K562 (cell line): ENCODE results near the gene PAQR8. TPM values are rescaled to one million over a fixed set of nuclear protein-coding genes. Genes with fewer than 3 reads are reported as not detected.

ENCODE experiments used
- ATAC-seq: fragments of 200-7000 bp; cut with Tn5 transposase; 3 replicates; pipeline ENCODE4 v1.9.1; 2020; ENCODE audit warnings: moderate library complexity
- BruUV-seq: library from RNA; stranded (reverse); fragments of 400-500 nt; replicated peaks from 2 replicates; lab custom pipeline; 2021; lab: Mats Ljungman, UMichigan
- CTCF ChIA-PET: fragments of 300-600 bp; formaldehyde crosslinking; extraction: SDS; loops from one replicate; lab custom pipeline; 2021; ENCODE audit warnings: low intra/inter-chr PET ratio; lab: Yijun Ruan, JAX
- POLR2A ChIA-PET: fragments of 300-600, 350-650 bp; sonication (Branson Sonifier 250); formaldehyde crosslinking; extraction: SDS; loops from one replicate; lab custom pipeline; 2021; ENCODE audit warnings: antibody characterized with exemption, inconsistent platforms; lab: Yijun Ruan, JAX
- DNase-seq, 4 experiments: peaks; one replicate each; pipeline versions ENCODE4 v3.0.0 to v3.0.0-alpha.2; 2011 to 2018; ENCODE audit warnings: low spot score in 3 of 4, mixed read lengths in 3 of 4; ENCODE audit errors: extremely low read depth in 1 of 4
- FAIRE-seq: peaks from 2 replicates; lab custom pipeline; 2011; peaks lifted over from hg19 to GRCh38; lab: Jason Lieb, UNC
- H2AFZ ChIP-seq: 2 replicates; pipeline ENCODE4 v1.6.0; 2011; ENCODE audit warnings: low read depth, low read length, control low read depth, inconsistent platforms
- H3K27ac ChIP-seq: fragments of 200-600 bp; 3 replicates; pipeline ENCODE4 v1.8.0; 2011; ENCODE audit warnings: low read depth, mild to moderate bottlenecking, control low read depth, inconsistent platforms, low read length, moderate library complexity, mixed read lengths; ENCODE audit errors: extremely low read depth
- H3K27me3 ChIP-seq, 2 experiments: fragments of 300-600 bp in 1 of 2; 2 replicates in 1 of 2; 3 replicates in 1 of 2; pipeline versions ENCODE4 v1.6.0 to v1.8.0; 2011; ENCODE audit warnings: inconsistent platforms in 2 of 2, low read length in 2 of 2, mild to moderate bottlenecking in 1 of 2, mixed read lengths in 1 of 2, moderate library complexity in 1 of 2; ENCODE audit not compliant: control insufficient read depth in 2 of 2, insufficient read depth in 2 of 2
- H3K36me3 ChIP-seq: fragments of 300-600 bp; 3 replicates; pipeline ENCODE4 v1.8.0; 2011; ENCODE audit warnings: mild to moderate bottlenecking, low read length, inconsistent platforms; ENCODE audit not compliant: control insufficient read depth, insufficient read depth
- H3K4me1 ChIP-seq, 2 experiments: fragments of 200-600 bp in 1 of 2; replicated peaks in 1 of 2; 2 replicates in 1 of 2; 3 replicates in 1 of 2; pipeline versions ENCODE4 v1.5.1 to v1.8.0; 2011; ENCODE audit warnings: inconsistent platforms in 2 of 2, low read length in 2 of 2, mild to moderate bottlenecking in 1 of 2, mixed read lengths in 1 of 2, moderate library complexity in 1 of 2; ENCODE audit not compliant: control insufficient read depth in 2 of 2, insufficient read depth in 2 of 2
- H3K4me2 ChIP-seq: 2 replicates; pipeline ENCODE4 v1.6.1; 2011; ENCODE audit warnings: low read length, control low read depth, inconsistent platforms, mixed read lengths; ENCODE audit not compliant: insufficient read depth
- H3K4me3 ChIP-seq: fragments of 200-600 bp; sonication (generic), shearing (Covaris generic); 2 replicates; pipeline ENCODE4 v1.5.1; 2016; ENCODE audit warnings: control low read depth, inconsistent platforms
- H3K79me2 ChIP-seq: fragments of 200-600 bp; 3 replicates; pipeline ENCODE4 v1.8.0; 2011; ENCODE audit warnings: low read length, inconsistent platforms; ENCODE audit not compliant: control insufficient read depth, insufficient read depth
- H3K9ac ChIP-seq, 2 experiments: 2 replicates each; pipeline versions ENCODE4 v1.6.0 to v1.6.1; 2011; ENCODE audit warnings: low read depth in 2 of 2, low read length in 2 of 2, control low read depth in 1 of 2, inconsistent platforms in 1 of 2, mild to moderate bottlenecking in 1 of 2, mixed read lengths in 1 of 2; ENCODE audit not compliant: insufficient read depth in 1 of 2
- H3K9me1 ChIP-seq: one replicate; pipeline ENCODE4 v1.6.0; 2011; ENCODE audit warnings: inconsistent platforms, mild to moderate bottlenecking, low read length, moderate library complexity; ENCODE audit not compliant: control insufficient read depth, insufficient read depth
- H3K9me3 ChIP-seq: replicated peaks from 2 replicates; pipeline ENCODE4 v1.5.1; 2011; ENCODE audit warnings: low read depth, low read length, inconsistent platforms; ENCODE audit not compliant: control insufficient read depth, insufficient read depth
- H4K20me1 ChIP-seq: replicated peaks from 2 replicates; pipeline ENCODE4 v1.6.1; 2011; ENCODE audit warnings: low read length, inconsistent platforms, mixed read lengths; ENCODE audit not compliant: control insufficient read depth, insufficient read depth
- CBX8 ChIP-seq: fragments of 200-600 bp; sonication (generic); IDR thresholded peaks from 2 replicates; pipeline ENCODE4 v1.6.1; 2012; ENCODE audit warnings: borderline replicate concordance, mixed run types, low read depth, mild to moderate bottlenecking, moderate library complexity, mixed read lengths, low read length, control low read depth, inconsistent platforms; ENCODE audit not compliant: poor library complexity, severe bottlenecking; ENCODE audit errors: extremely low read depth
- HDAC6 ChIP-seq: IDR thresholded peaks from 2 replicates; pipeline ENCODE4 v1.6.1; 2012; ENCODE audit warnings: low read depth, mild to moderate bottlenecking, control low read depth, inconsistent platforms, low read length, moderate library complexity
- HDGF ChIP-seq: fragments of 450-650 bp; IDR thresholded peaks from 2 replicates; pipeline ENCODE4 v1.6.1; 2016
- KDM4B ChIP-seq, 2 experiments: fragments of 450-650 bp in 1 of 2; sonication (generic) in 1 of 2; IDR thresholded peaks; 2 replicates each; pipeline ENCODE4 v1.6.1; 2016 to 2017; ENCODE audit warnings: borderline replicate concordance in 2 of 2, antibody characterized with exemption in 1 of 2, low read depth in 1 of 2, mild to moderate bottlenecking in 1 of 2
- POLR2A ChIP-seq: fragments of 450-650 bp; conservative IDR thresholded peaks from 2 replicates; pipeline ENCODE4 v1.6.1; 2016
- RBM34 ChIP-seq: fragments of 200-400 bp; formaldehyde crosslinking; IDR thresholded peaks from 2 replicates; pipeline ENCODE4 v1.6.1; 2018; ENCODE audit warnings: low read length, borderline replicate concordance; ENCODE audit not compliant: insufficient read depth
- WGBS: fragments of 100-300 bp; shearing (Covaris generic); methylation state at CpG from one replicate; pipeline ENCODE4 v1.1.6; 2016; ENCODE audit warnings: low coverage, mixed read lengths; ENCODE audit not compliant: insufficient coverage; ENCODE audit errors: missing lambda C conversion rate; 5-methylcytosine and 5-hydroxymethylcytosine counted together
- in situ Hi-C: fragments of 300-500 bp; cut with MboI; formaldehyde crosslinking; loops from 4 replicates; pipeline ENCODE4 v1.15.0; 2018; ENCODE audit warnings: inconsistent platforms, mixed read lengths
- intact Hi-C: fragments of 100-400 bp; cut with micrococcal nuclease; formaldehyde crosslinking; loops from 2 replicates; pipeline ENCODE4 v1.14.2; 2022
- polyA plus RNA-seq, 8 experiments: library from polyadenylated mRNA; depleted of rRNA in 4 of 8; stranded (reverse) in 5 of 8; unstranded in 3 of 8; fragments of >200 nt; fragmentation: Nextera tagmentation in 2 of 8; fragmentation: Illumina TruSeq in 1 of 8; extraction: Ambion mirVana in 2 of 8; extraction: Trizol in 1 of 8; gene quantifications; 2 replicates each; pipeline versions ENCODE4 v1.2.1 to v1.2.3, GENCODE V29; 2011 to 2014; ENCODE audit warnings: inconsistent platforms in 1 of 8, missing spikeins in 1 of 8
- total RNA-seq, 7 experiments: library from RNA; depleted of rRNA in 6 of 7; stranded (reverse); fragments of >200 nt in 6 of 7; fragmentation: Illumina TruSeq in 2 of 7; extraction: Trizol in 2 of 7; gene quantifications; 2 replicates each; pipeline versions ENCODE4 v1.2.1 to v1.2.3, GENCODE V29; 2011 to 2021; ENCODE audit warnings: low replicate concordance in 1 of 7
- TF ChIP-seq, protein P1 (sequence below), 2 experiments: IDR thresholded peaks; 2 replicates each; pipeline ENCODE4 v1.6.1; 2012; ENCODE audit warnings: improper control_type of control experiment in 2 of 2, low read depth in 2 of 2, low read length in 2 of 2, borderline replicate concordance in 1 of 2

The PAQR8 gene
- total and polyA plus RNA-seq, 9 of the 15 experiments (the other 6 are each of a cell fraction or from before 2014, with no cell fraction given), result 1.4 to 10.2 (median 3.5) TPM

DNA sequence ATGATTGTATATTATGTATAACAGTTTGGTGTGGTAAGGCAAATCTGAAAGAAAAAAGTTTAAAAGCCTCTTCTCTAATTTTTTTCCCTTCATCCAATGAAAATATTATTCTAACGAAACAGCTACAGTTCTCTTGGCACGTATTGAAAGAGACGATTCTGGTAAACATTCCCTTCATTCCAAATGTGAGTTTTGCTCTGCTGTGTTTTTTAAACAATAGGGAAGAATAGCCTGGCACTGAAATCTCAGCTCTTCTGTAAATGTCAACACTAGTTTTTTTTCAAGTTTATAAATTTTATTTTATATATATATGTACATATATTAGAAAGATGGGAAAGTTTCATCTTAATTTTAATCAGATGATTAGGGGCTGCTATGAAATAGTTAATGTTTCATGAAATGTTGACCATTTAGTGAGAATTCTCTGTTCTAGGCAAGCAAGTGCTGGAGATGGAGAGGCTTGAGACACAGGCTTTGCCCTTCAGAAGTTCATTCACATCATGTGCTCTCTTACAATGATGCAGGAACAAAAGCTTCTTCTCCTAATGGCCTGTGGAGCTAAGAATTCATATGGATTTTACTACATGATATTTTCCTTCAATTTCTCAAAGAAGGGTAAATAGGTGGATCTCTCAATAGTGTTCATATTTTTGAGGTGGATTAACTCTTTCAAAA lies 4.1 kb downstream of the PAQR8 start:
- no peak overlapping the region for H2AFZ ChIP-seq
- 82% methylated on average over 3 of the region's 3 CpGs for WGBS
- ChIA-PET CTCF (no interaction called here), POLR2A (interaction anchor here (0.8 kb wide), 1 partner anchor 20 kb away, joined by 4 read pairs; no protein-coding TSS in a partner anchor)
- H3K27ac ChIP-seq, result no peak overlapping the region
- BruUV-seq, result no TSS peak
- H3K4me1 ChIP-seq, result peaks cover 14 to 17% of the 10 kb centered on the region in 2 experiments; a peak in 4 of 5 replicates
- H3K36me3 ChIP-seq, result peaks cover 17% of the 10 kb centered on the region; the same call in 2 of the 3 replicates
- no peaks in the 10 kb centered on the region for H3K9me1 ChIP-seq
- intact Hi-C loops (no loop called here), in situ Hi-C loops (no loop called here)
- no peak overlapping the region for H3K9ac ChIP-seq
- H3K27me3 ChIP-seq, result no peaks in the 10 kb centered on the region
- DNase-seq (no peak), ATAC-seq (no peak), FAIRE-seq (no peak)
- H4K20me1 ChIP-seq, result no peaks in the 10 kb centered on the region
- no peak overlapping the region for H3K4me2 ChIP-seq
- no peak overlapping the region for H3K4me3 ChIP-seq
- H3K79me2 ChIP-seq, result peaks cover 59% of the 10 kb centered on the region
- no peaks in the 10 kb centered on the region for H3K9me3 ChIP-seq
- TF ChIP-seq RBM34 (no peak), CBX8 (no peak)

DNA sequence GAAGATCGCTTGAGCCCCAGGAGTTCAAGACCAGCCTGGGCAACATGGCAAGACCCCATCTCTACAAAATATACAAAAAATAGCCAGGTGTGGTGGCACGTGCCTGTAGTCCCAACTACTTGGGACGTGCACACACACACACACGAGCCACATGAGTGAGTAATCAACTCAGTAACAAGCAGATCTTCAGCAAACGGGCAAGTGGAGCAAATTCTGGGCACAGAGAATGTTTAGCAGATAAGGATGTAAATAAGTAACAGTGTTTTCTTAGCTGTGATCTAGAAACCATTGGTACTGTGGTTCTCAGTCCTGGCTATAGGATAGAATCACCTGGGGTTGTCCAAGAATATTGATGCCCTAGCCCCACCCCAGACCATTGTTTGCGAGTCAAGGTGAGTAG lies 6.1 kb downstream of the PAQR8 start:
- WGBS, result 66% methylated on average over 6 of the region's 6 CpGs
- BruUV-seq, result no TSS peak
- no peaks in the 10 kb centered on the region for H3K9me1 ChIP-seq
- TF ChIP-seq HDGF, result no peak
- TF ChIP-seq HDAC6, result no peak
- TF ChIP-seq KDM4B (IDR thresholded peaks at IDR 0.05; ENCODE audit: borderline replicate concordance in 2 of 2, low read depth in 1 of 2), result no peak
- TF ChIP-seq, protein P1, sequence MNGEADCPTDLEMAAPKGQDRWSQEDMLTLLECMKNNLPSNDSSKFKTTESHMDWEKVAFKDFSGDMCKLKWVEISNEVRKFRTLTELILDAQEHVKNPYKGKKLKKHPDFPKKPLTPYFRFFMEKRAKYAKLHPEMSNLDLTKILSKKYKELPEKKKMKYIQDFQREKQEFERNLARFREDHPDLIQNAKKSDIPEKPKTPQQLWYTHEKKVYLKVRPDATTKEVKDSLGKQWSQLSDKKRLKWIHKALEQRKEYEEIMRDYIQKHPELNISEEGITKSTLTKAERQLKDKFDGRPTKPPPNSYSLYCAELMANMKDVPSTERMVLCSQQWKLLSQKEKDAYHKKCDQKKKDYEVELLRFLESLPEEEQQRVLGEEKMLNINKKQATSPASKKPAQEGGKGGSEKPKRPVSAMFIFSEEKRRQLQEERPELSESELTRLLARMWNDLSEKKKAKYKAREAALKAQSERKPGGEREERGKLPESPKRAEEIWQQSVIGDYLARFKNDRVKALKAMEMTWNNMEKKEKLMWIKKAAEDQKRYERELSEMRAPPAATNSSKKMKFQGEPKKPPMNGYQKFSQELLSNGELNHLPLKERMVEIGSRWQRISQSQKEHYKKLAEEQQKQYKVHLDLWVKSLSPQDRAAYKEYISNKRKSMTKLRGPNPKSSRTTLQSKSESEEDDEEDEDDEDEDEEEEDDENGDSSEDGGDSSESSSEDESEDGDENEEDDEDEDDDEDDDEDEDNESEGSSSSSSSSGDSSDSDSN (IDR thresholded peaks at IDR 0.05; ENCODE audit: borderline replicate concordance in 1 of 2, low read depth in 2 of 2, low read length in 2 of 2), result no peak
- TF ChIP-seq POLR2A, result no peak

More for the DNA sequence above, 6.1 kb downstream of the PAQR8 start:
- H3K9me3 ChIP-seq, result no peaks in the 10 kb centered on the region
- H3K27ac ChIP-seq, result no peak overlapping the region
- H3K79me2 ChIP-seq, result peaks cover 46% of the 10 kb centered on the region
- no peak overlapping the region for H3K4me3 ChIP-seq
- peaks cover 3 to 7% of the 10 kb centered on the region in 2 experiments; a peak in 4 of 5 replicates for H3K4me1 ChIP-seq
- H3K27me3 ChIP-seq, result no peaks in the 10 kb centered on the region
- in situ Hi-C loops (no loop called here), intact Hi-C loops (no loop called here)
- H3K36me3 ChIP-seq, result peaks cover 20% of the 10 kb centered on the region; the same call in 2 of the 3 replicates
- POLR2A ChIA-PET, result no interaction called here
- H3K9ac ChIP-seq, result no peak overlapping the region
- H3K4me2 ChIP-seq, result no peak overlapping the region
- no peak for FAIRE-seq
- no peak for ATAC-seq
- H2AFZ ChIP-seq, result no peak overlapping the region
- H4K20me1 ChIP-seq, result no peaks in the 10 kb centered on the region
- DNase-seq, result no peak
- CTCF ChIA-PET, result no interaction called here
